Adrenal gland (tissue), 12 donors: ENCODE data around the gene HLA-B. TPM values are rescaled to one million over a fixed set of nuclear protein-coding genes. Genes with fewer than 3 reads are reported as not detected.

Experiments
- DNase-seq, 7 donors: peaks; one replicate each; pipeline ENCODE4 v3.0.0-alpha.2; 2019 to 2020
- H3K27ac ChIP-seq, 5 donors: fragments of 200-600 bp; sonication (generic) in 4 of 5; 1 replicate in 3 of 5; 2 replicates in 2 of 5; pipeline versions ENCODE4 v1.5.1 to v1.8.0; 2016 to 2020; ENCODE audit warnings: mild to moderate bottlenecking in 1 of 5
- H3K27me3 ChIP-seq: fragments of 200-600 bp; 2 replicates; pipeline ENCODE4 v1.8.0; 2021
- H3K36me3 ChIP-seq, 2 donors: fragments of 200-600 bp; replicated peaks in 1 of 2; 1 replicate in 1 of 2; 2 replicates in 1 of 2; pipeline versions ENCODE4 v1.5.1 to v1.8.0; 2018 to 2022
- H3K4me1 ChIP-seq, 2 donors: fragments of 200-600 bp; replicated peaks in 1 of 2; 1 replicate in 1 of 2; 2 replicates in 1 of 2; pipeline versions ENCODE4 v1.5.1 to v1.8.0; 2018 to 2021
- H3K4me3 ChIP-seq, 4 donors: fragments of 200-600 bp; sonication (generic) in 3 of 4; one replicate each; pipeline ENCODE4 v1.5.1; 2016 to 2018
- H3K9me3 ChIP-seq, 3 donors: fragments of 200-600 bp; sonication (generic) in 1 of 3; replicated peaks in 1 of 3; 1 replicate in 2 of 3; 2 replicates in 1 of 3; pipeline versions ENCODE4 v1.5.1 to v1.8.0; 2016 to 2021
- CTCF ChIP-seq, 6 experiments: fragments of 450-650 bp in 4 of 6; fragments of 200-600 bp in 2 of 6; sonication (generic) in 1 of 6; IDR thresholded peaks; 1 replicate in 5 of 6; 2 replicates in 1 of 6; pipeline versions ENCODE4 v1.5.1 to v1.8.0; 2016 to 2021; ENCODE audit warnings: antibody characterized with exemption in 6 of 6, mild to moderate bottlenecking in 2 of 6, moderate library complexity in 1 of 6
- POLR2A ChIP-seq, 2 donors: fragments of 450-650 bp; IDR thresholded peaks; one replicate each; pipeline ENCODE4 v1.6.1; 2017; ENCODE audit warnings: antibody characterized with exemption in 2 of 2, mild to moderate bottlenecking in 2 of 2, moderate library complexity in 1 of 2
- WGBS, 4 donors: extraction: QIAGEN DNeasy Blood & Tissue Kit in 2 of 4; methylation state at CpG; one replicate each; pipeline versions ENCODE4 v1.1.5 to v1.1.7; 2013 to 2017; 5-methylcytosine and 5-hydroxymethylcytosine counted together
- intact Hi-C, 2 donors: fragments of 100-400 bp; cut with DNase I; formaldehyde crosslinking; loops; one replicate each; pipeline versions ENCODE4 v1.14.1 to v1.15.0; 2022 to 2023
- polyA plus RNA-seq, 3 donors: library from polyadenylated mRNA; stranded (reverse); fragments of 200-250 nt in 2 of 3; fragments of 350-450 nt in 1 of 3; fragmentation: Illumina TruSeq in 1 of 3; extraction: RNeasy Lipid Tissue Mini Kit (QIAGEN cat#74804) in 1 of 3; gene quantifications; one replicate each; pipeline ENCODE4 v1.2.3, GENCODE V29; 2013 to 2014
- total RNA-seq, 9 donors: library from RNA; depleted of rRNA in 4 of 9; stranded (reverse); fragments of >200 nt in 4 of 9; fragments of 120-200 nt in 1 of 9; fragmentation: NEBNext Ultra II Directional in 1 of 9; extraction: Animal tissue kit (Norgen Biotek cat#: 25700) in 1 of 9; gene quantifications; one replicate each; pipeline versions ENCODE4 v1.1.0 to v1.2.4, GENCODE V29; 2013 to 2023
- donor health status: healthy with polysubstance abuse.
- donor health status: Bipolar disorder and iron deficiency.
- donor health status: DM: yes; HTN: yes; CAD: no.
- donor health status: DM: no; HTN: no; CAD: no.
- donor health status: DM: no; HTN: no; CAD: no.
- donor health status: DM: yes; HTN: yes; CAD: no.

Gene HLA-B
- total and polyA plus RNA-seq, 12 donors = 248 to 3,150 (median 1,251) TPM

GRCh38 chr6:31317036-31317435, 39.9 kb downstream of the HLA-B start:
- DNase-seq = no peak
- Histone ChIP-seq H3K9me3 (no peaks in the 10 kb centered on the region), H3K36me3 (no peaks in the 10 kb centered on the region), H3K4me1 (no peaks in the 10 kb centered on the region), H3K27me3 (peaks cover 3% of the 10 kb centered on the region), H3K4me3 (no peak overlapping the region), H3K27ac (no peak overlapping the region)
- intact Hi-C loops = no loop called here
- TF ChIP-seq CTCF (IDR thresholded peaks at IDR 0.05) = no peak
- no peak for TF ChIP-seq POLR2A (IDR thresholded peaks at IDR 0.05)
- WGBS, 4 donors = 0 to 71% (median 39%) methylated on average over 1 to 2 of the region's 2 CpGs

- DNase-seq = no peak
- TF ChIP-seq POLR2A (IDR thresholded peaks at IDR 0.05) (no peak), CTCF (IDR thresholded peaks at IDR 0.05) (no peak)
- intact Hi-C loops = no loop called here
- Histone ChIP-seq H3K9me3 (no peaks in the 10 kb centered on the region), H3K27ac (no peak overlapping the region), H3K27me3 (peaks cover 30% of the 10 kb centered on the region), H3K36me3 (no peaks in the 10 kb centered on the region), H3K4me3 (no peak overlapping the region), H3K4me1 (peaks cover 0 to 8% of the 10 kb centered on the region in 2 donors)
- WGBS, 4 donors = 78 to 83% (median 80%) methylated on average over 2 of the region's 2 CpGs
These were observed 47.3 kb downstream of the HLA-B start for GRCh38 chr6:31309641-31310040.

GRCh38 chr6:31308845-31309175, 48.2 kb downstream of the HLA-B start:
- no peak for TF ChIP-seq CTCF (IDR thresholded peaks at IDR 0.05)
- no peak for TF ChIP-seq POLR2A (IDR thresholded peaks at IDR 0.05)
- 31 to 56% (median 41%) methylated on average over 6 to 11 of the region's 11 CpGs for WGBS, 4 donors
- Histone ChIP-seq H3K27ac (no peak overlapping the region), H3K27me3 (peaks cover 30% of the 10 kb centered on the region), H3K4me3 (peak overlapping the region in 1 of 4 donors; percentile 43), H3K9me3 (no peaks in the 10 kb centered on the region), H3K4me1 (peaks cover 0 to 8% of the 10 kb centered on the region in 2 donors), H3K36me3 (no peaks in the 10 kb centered on the region)
- DNase-seq = no peak
- intact Hi-C loops = no loop called here

- DNase-seq = peak in 1 of 7 donors; percentile 20
- WGBS, 4 donors = 0 to 9% (median 5%) methylated on average over 4 to 54 of the region's 57 CpGs
- Histone ChIP-seq H3K4me3 (peak overlapping the region in 1 of 4 donors; percentile 43), H3K9me3 (no peaks in the 10 kb centered on the region), H3K36me3 (no peaks in the 10 kb centered on the region), H3K27me3 (peaks cover 30% of the 10 kb centered on the region), H3K4me1 (peaks cover 0 to 8% of the 10 kb centered on the region in 2 donors), H3K27ac (no peak overlapping the region)
- TF ChIP-seq POLR2A (IDR thresholded peaks at IDR 0.05) (no peak), CTCF (IDR thresholded peaks at IDR 0.05) (no peak)
- intact Hi-C loops = no loop called here
These were observed 48.7 kb downstream of the HLA-B start for GRCh38 chr6:31308050-31308844.
